GM23338 (cell line): ENCODE data around the gene ZNF189. TPM values are rescaled to one million over a fixed set of nuclear protein-coding genes. Genes with fewer than 3 reads are reported as not detected.

ENCODE experiments used
- ATAC-seq: fragments of 200-7000 bp; cut with Tn5 transposase; 3 replicates; pipeline ENCODE4 v1.9.1; 2020
- DNase-seq: peaks from one replicate; pipeline ENCODE4 v3.0.0-alpha.2; 2015; ENCODE audit warnings: low spot score
- H2AFZ ChIP-seq: fragments of 200-600 bp; sonication (generic); 2 replicates; pipeline ENCODE4 v1.8.0; 2016; ENCODE audit warnings: antibody characterized with exemption, mild to moderate bottlenecking, moderate library complexity
- H3F3A ChIP-seq: fragments of 200-600 bp; sonication (generic); replicated peaks from 2 replicates; pipeline ENCODE4 v1.8.0; 2017; ENCODE audit warnings: antibody characterized with exemption, mixed run types, low read depth
- H3K27ac ChIP-seq: fragments of 200-600 bp; sonication (generic); 2 replicates; pipeline ENCODE4 v1.6.1; 2016; ENCODE audit warnings: low read depth
- H3K27me3 ChIP-seq: fragments of 200-600 bp; sonication (generic); 2 replicates; pipeline ENCODE4 v1.8.0; 2016; ENCODE audit warnings: mild to moderate bottlenecking, mixed run types, moderate library complexity; ENCODE audit not compliant: insufficient read depth
- H3K36me3 ChIP-seq: fragments of 200-600 bp; sonication (generic); 2 replicates; pipeline ENCODE4 v1.8.0; 2016; ENCODE audit warnings: mild to moderate bottlenecking; ENCODE audit not compliant: insufficient read depth
- H3K4me1 ChIP-seq: fragments of 200-600 bp; sonication (generic); 2 replicates; pipeline ENCODE4 v1.8.0; 2016; ENCODE audit warnings: mild to moderate bottlenecking, moderate library complexity; ENCODE audit not compliant: insufficient read depth
- H3K4me2 ChIP-seq: fragments of 200-600 bp; sonication (generic); 2 replicates; pipeline ENCODE4 v1.7.1; 2017; ENCODE audit warnings: mixed run types
- H3K4me3 ChIP-seq: fragments of 200-600 bp; sonication (generic); 2 replicates; pipeline ENCODE4 v1.6.1; 2016; ENCODE audit warnings: mixed run types
- H3K79me2 ChIP-seq: fragments of 200-600 bp; sonication (generic); replicated peaks from 2 replicates; pipeline ENCODE4 v1.8.0; 2017; ENCODE audit warnings: mild to moderate bottlenecking; ENCODE audit not compliant: insufficient read depth
- H3K9me2 ChIP-seq: fragments of 200-600 bp; sonication (generic); 2 replicates; pipeline ENCODE4 v1.8.0; 2017; ENCODE audit not compliant: insufficient read depth
- H4K20me1 ChIP-seq: fragments of 200-600 bp; sonication (generic); replicated peaks from 2 replicates; pipeline ENCODE4 v1.8.0; 2017; ENCODE audit warnings: mild to moderate bottlenecking; ENCODE audit not compliant: insufficient read depth
- H3K27ac Mint-ChIP-seq: 2 replicates; pipeline ENCODE4 v1.8.0; 2020; ENCODE audit warnings: inconsistent platforms, mild to moderate bottlenecking, moderate library complexity, mixed read lengths
- H3K27me3 Mint-ChIP-seq: 3 replicates; pipeline ENCODE4 v1.8.0; 2022; ENCODE audit warnings: low read depth, mild to moderate bottlenecking, moderate library complexity, mixed read lengths, inconsistent platforms; ENCODE audit not compliant: insufficient read depth, poor library complexity
- H3K36me3 Mint-ChIP-seq: 3 replicates; pipeline ENCODE4 v1.8.0; 2021; ENCODE audit warnings: low read depth, mild to moderate bottlenecking, inconsistent platforms, moderate library complexity, mixed read lengths
- H3K4me1 Mint-ChIP-seq: 3 replicates; pipeline ENCODE4 v1.8.0; 2020; ENCODE audit warnings: mild to moderate bottlenecking, inconsistent platforms, mixed read lengths
- H3K4me3 Mint-ChIP-seq: 3 replicates; pipeline ENCODE4 v1.8.0; 2021; ENCODE audit warnings: moderate library complexity, mild to moderate bottlenecking, inconsistent platforms, mixed read lengths
- H3K9me3 Mint-ChIP-seq: 3 replicates; pipeline ENCODE4 v1.8.0; 2020; ENCODE audit warnings: moderate library complexity, mild to moderate bottlenecking, inconsistent platforms, mixed read lengths
- CREB1 ChIP-seq: fragments of 250-450 bp; sonication (Bioruptor Pico); IDR thresholded peaks from 2 replicates; pipeline ENCODE4 v1.5.0; 2020; ENCODE audit warnings: low read depth, mild to moderate bottlenecking, moderate library complexity
- CTCF ChIP-seq, 2 experiments: fragments of 200-600 bp in 1 of 2; sonication (generic) in 1 of 2; conservative IDR thresholded peaks; 2 replicates each; pipeline versions ENCODE4 v1.5.1 to v1.6.1; 2016 to 2017; ENCODE audit warnings: antibody characterized with exemption in 2 of 2, low read depth in 2 of 2, mild to moderate bottlenecking in 2 of 2, moderate library complexity in 1 of 2
- ETS1 ChIP-seq: IDR thresholded peaks from 2 replicates; pipeline ENCODE4 v1.6.1; 2016; ENCODE audit warnings: antibody characterized with exemption
- EZH2 ChIP-seq: fragments of 200-600 bp; sonication (generic); IDR thresholded peaks from one replicate; pipeline ENCODE4 v1.8.0; 2017; ENCODE audit warnings: antibody characterized with exemption, mild to moderate bottlenecking, low read depth; ENCODE audit not compliant: unreplicated experiment
- EZH2phosphoT487 ChIP-seq: fragments of 200-600 bp; sonication (generic); IDR thresholded peaks from one replicate; pipeline ENCODE4 v1.8.1; 2018; ENCODE audit warnings: antibody characterized with exemption; ENCODE audit not compliant: unreplicated experiment
- JUNB ChIP-seq: IDR thresholded peaks from one replicate; pipeline ENCODE4 v1.6.1; 2016; ENCODE audit warnings: antibody characterized with exemption; ENCODE audit not compliant: unreplicated experiment
- NANOG ChIP-seq: IDR thresholded peaks from 2 replicates; pipeline ENCODE4 v1.6.1; 2016; ENCODE audit warnings: antibody characterized with exemption, borderline replicate concordance
- STAT1 ChIP-seq: IDR thresholded peaks from one replicate; pipeline ENCODE4 v1.6.1; 2016; ENCODE audit warnings: antibody characterized with exemption; ENCODE audit not compliant: unreplicated experiment
- ZNF114 ChIP-seq: fragments of 250-450 bp; sonication (Bioruptor Pico); IDR thresholded peaks from 2 replicates; pipeline ENCODE4 v1.5.0; 2020; ENCODE audit warnings: mild to moderate bottlenecking, moderate library complexity
- ZNF331 ChIP-seq: fragments of 250-450 bp; sonication (Bioruptor Pico); IDR thresholded peaks from 2 replicates; pipeline ENCODE4 v1.5.0; 2020; ENCODE audit warnings: low read depth, mild to moderate bottlenecking, moderate library complexity
- ZNF462 ChIP-seq: fragments of 250-450 bp; sonication (Bioruptor Pico); IDR thresholded peaks from 2 replicates; pipeline ENCODE4 v1.5.0; 2020; ENCODE audit warnings: mild to moderate bottlenecking, moderate library complexity
- polyA plus RNA-seq: library from polyadenylated mRNA; unstranded; fragments of >200 nt; fragmentation: Nextera tagmentation; extraction: Ambion mirVana; gene quantifications from 2 replicates; pipeline ENCODE4 v1.2.1, GENCODE V29; 2016
- total RNA-seq: library from RNA; depleted of rRNA; stranded (reverse); fragments of >200 nt; shearing (Covaris generic); gene quantifications from 2 replicates; pipeline ENCODE4 v1.2.3, GENCODE V29; 2014

The ZNF189 gene
- total and polyA plus RNA-seq, 2 experiments from 2014 or later: 5.8 to 10.6 TPM

- no peak for TF ChIP-seq ZNF462 (CRISPR knock-in tag)
- no peak for TF ChIP-seq ZNF331 (CRISPR knock-in tag)
- no peak for TF ChIP-seq EZH2phosphoT487
- TF ChIP-seq JUNB: no peak
- TF ChIP-seq CTCF (conservative IDR thresholded peaks at IDR 0.05; ENCODE audit: low read depth in 2 of 2): no peak
Observed at GRCh38 chr9:101453776-101454570, 55.3 kb downstream of the ZNF189 start (continued).

- no peak overlapping the region for H3K4me2 ChIP-seq
Observed at GRCh38 chr9:101455656-101456240, 57.1 kb downstream of the ZNF189 start.

More at GRCh38 chr9:101455656-101456240, 57.1 kb downstream of the ZNF189 start:
- no peak overlapping the region for H3K4me3 Mint-ChIP-seq
- H3K4me1 Mint-ChIP-seq: peaks cover 22% of the 10 kb centered on the region
- no peak for TF ChIP-seq EZH2
- no peak for TF ChIP-seq ZNF114 (CRISPR knock-in tag)
- TF ChIP-seq JUNB: no peak
- TF ChIP-seq STAT1: no peak
- TF ChIP-seq NANOG: no peak
- TF ChIP-seq EZH2phosphoT487: no peak
- no peak for TF ChIP-seq ETS1
- TF ChIP-seq CREB1 (CRISPR knock-in tag): no peak
- no peak overlapping the region for H3K27ac Mint-ChIP-seq
- H3K36me3 Mint-ChIP-seq: peaks cover 22% of the 10 kb centered on the region
- no peaks in the 10 kb centered on the region for H3K27me3 ChIP-seq
- peaks cover 22% of the 10 kb centered on the region for H3K9me3 Mint-ChIP-seq
- ATAC-seq (no peak), DNase-seq (no peak)
- H3K4me3 ChIP-seq: no peak overlapping the region
- H3K79me2 ChIP-seq: no peaks in the 10 kb centered on the region
- H3K36me3 ChIP-seq: no peaks in the 10 kb centered on the region
- no peaks in the 10 kb centered on the region for H3F3A ChIP-seq
- peaks cover 16% of the 10 kb centered on the region for H3K4me1 ChIP-seq
- H2AFZ ChIP-seq: no peak overlapping the region
- H3K9me2 ChIP-seq: peaks cover 3% of the 10 kb centered on the region; the same call in 1 of the 2 replicates
- no peaks in the 10 kb centered on the region for H3K27me3 Mint-ChIP-seq
- H3K27ac ChIP-seq: no peak overlapping the region
- no peaks in the 10 kb centered on the region for H4K20me1 ChIP-seq
